Measurements from ENCODE around the gene FARS2.

Gene FARS2

DNA sequence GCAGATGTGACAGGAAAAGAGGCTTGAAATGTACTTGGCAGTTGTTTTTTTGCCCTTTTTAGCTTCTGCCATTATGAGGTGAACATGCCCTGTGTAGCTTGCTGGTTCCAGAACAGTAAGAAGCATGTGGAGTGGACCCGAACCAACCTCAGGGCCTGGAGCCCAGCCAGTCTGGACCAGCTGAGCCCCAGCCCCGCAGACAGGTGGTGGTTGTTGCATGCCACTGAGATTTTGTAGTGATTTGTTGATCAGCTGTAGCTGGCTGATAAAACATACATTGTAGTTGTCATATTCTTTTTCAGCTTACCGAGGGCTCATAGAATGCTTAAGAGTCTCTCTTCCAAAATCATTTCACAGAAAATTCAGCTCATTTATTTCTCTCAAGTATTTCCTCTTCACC lies 182.2 kb downstream of the FARS2 start:
- Histone ChIP-seq H3K9me3 (ENCODE audit: low read length) (no peaks in the 10 kb centered on the region), H3K36me3 (ENCODE audit: insufficient read depth, low read length) (no peaks in the 10 kb centered on the region), H3K4me3 (ENCODE audit: low read length) (no peak overlapping the region), H3K27me3 (ENCODE audit: insufficient read depth, low read length) (no peaks in the 10 kb centered on the region), H3K4me1 (ENCODE audit: insufficient read depth, low read length) (no peaks in the 10 kb centered on the region), H2AFZ (ENCODE audit: low read depth, low read length) (no peak overlapping the region)

DNA sequence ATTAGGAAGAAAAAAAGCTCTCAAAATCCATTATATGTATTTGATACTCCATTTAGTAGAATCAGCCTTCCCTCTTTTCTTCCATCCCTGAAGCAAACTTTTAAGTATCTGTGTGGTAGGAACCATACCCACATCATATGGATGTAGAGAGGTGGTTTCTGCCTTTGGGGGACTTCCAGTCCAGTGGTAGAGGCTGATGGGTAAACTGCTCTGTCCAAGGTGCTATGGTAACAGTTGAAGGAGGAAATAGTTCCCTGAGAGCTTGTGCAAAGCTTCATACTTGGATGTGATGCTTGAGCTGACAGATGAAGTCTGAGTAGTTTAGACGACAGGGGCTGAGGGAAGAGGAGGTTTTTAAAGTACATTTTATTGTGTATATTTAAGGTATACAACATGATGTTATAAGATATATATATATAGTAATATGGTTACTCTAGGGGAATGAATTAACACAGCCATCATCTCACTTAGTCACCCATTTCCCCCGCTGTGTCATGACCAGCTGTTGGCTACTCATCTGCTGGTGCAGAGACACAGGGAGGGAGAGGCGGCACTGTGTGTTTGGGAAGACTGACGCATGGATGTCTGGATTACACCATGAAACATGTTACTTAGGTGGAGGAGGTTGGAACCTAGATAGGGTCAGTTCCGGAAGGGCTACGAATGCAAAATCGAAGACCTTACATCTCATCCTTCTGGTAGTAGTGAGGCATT lies 185.2 kb downstream of the FARS2 start:
- Histone ChIP-seq H3K4me3 (ENCODE audit: low read length) (no peak overlapping the region), H3K9me3 (ENCODE audit: low read length) (no peaks in the 10 kb centered on the region), H3K36me3 (ENCODE audit: insufficient read depth, low read length) (no peaks in the 10 kb centered on the region), H2AFZ (ENCODE audit: low read depth, low read length) (no peak overlapping the region), H3K27me3 (ENCODE audit: insufficient read depth, low read length) (no peaks in the 10 kb centered on the region), H3K4me1 (ENCODE audit: insufficient read depth, low read length) (no peaks in the 10 kb centered on the region)

DNA sequence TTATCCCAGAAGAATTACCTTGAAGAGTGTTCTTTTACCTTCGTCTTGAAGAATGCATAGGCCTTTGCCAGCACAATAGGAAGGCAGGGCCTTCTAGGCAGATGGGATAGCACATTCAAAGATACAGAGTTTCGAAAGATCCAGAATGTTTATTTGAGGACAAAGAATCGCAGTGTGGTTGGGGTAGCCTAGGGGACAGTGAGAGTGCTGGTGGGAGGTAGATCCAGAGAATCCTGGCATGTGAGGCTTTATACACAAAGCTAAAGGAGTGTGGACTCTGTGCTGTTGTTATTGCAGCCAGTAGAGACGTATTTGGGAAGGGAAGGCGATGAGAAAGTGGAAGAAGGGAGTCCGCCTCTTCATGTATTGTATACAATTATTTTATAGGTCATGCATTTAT lies 186.6 kb downstream of the FARS2 start:
- no peaks in the 10 kb centered on the region for H3K4me1 ChIP-seq (ENCODE audit: insufficient read depth, low read length)
- no peak overlapping the region for H3K4me3 ChIP-seq (ENCODE audit: low read length)
- no peaks in the 10 kb centered on the region for H3K36me3 ChIP-seq (ENCODE audit: insufficient read depth, low read length)
- H2AFZ ChIP-seq (ENCODE audit: low read depth, low read length), result no peak overlapping the region
- H3K9me3 ChIP-seq (ENCODE audit: low read length), result no peaks in the 10 kb centered on the region
- H3K27me3 ChIP-seq (ENCODE audit: insufficient read depth, low read length), result no peaks in the 10 kb centered on the region

DNA sequence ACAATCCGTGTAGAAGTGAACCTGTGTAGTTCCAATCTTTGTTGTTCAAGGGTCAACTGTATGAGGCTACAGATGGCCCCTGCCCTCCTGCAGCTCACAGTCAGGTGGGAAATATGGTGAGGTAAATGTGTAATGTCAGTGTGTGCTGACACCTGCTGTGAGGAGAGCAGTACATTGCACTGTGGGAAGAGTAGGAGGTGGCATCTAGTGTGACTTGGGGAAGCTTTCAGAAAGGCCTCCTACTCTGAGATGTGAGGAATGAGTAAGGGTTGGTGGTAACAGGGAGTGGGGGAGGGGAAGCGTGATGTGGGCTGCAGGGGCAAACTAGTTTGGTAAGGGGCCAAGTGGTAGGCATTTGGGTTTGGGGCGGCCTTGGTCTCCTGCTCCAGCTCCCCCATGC lies 188.8 kb downstream of the FARS2 start:
- no peaks in the 10 kb centered on the region for H3K27me3 ChIP-seq (ENCODE audit: insufficient read depth, low read length)
- no peaks in the 10 kb centered on the region for H3K36me3 ChIP-seq (ENCODE audit: insufficient read depth, low read length)

DNA sequence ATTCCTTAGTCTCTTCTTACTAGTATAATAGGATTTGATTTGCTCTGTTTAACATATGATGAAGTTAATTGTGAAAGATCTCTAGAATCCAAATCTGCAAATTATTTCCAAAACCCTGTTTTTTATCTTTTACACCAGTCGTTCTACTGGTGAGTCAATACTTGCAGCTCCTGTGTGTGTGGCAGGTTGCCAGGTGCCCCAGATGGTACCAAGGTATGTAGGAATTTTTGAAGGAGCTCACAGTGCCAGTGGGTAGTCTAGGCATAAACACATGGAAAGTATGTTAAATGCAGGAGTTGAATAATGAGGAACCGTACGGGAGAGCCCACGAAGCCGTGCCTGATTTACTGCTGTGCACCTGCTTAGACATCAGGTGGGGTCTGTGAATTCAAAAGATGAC lies 192.2 kb downstream of the FARS2 start:
- Histone ChIP-seq H3K4me1 (ENCODE audit: insufficient read depth, low read length) (no peaks in the 10 kb centered on the region), H3K27me3 (ENCODE audit: insufficient read depth, low read length) (no peaks in the 10 kb centered on the region), H2AFZ (ENCODE audit: low read depth, low read length) (no peak overlapping the region), H3K36me3 (ENCODE audit: insufficient read depth, low read length) (no peaks in the 10 kb centered on the region), H3K9me3 (ENCODE audit: low read length) (no peaks in the 10 kb centered on the region), H3K4me3 (ENCODE audit: low read length) (no peak overlapping the region)

More for the DNA sequence above, 188.8 kb downstream of the FARS2 start:
- no peak overlapping the region for H3K4me3 ChIP-seq (ENCODE audit: low read length)
- H3K4me1 ChIP-seq (ENCODE audit: insufficient read depth, low read length), result no peaks in the 10 kb centered on the region
- H3K9me3 ChIP-seq (ENCODE audit: low read length), result no peaks in the 10 kb centered on the region
- no peak overlapping the region for H2AFZ ChIP-seq (ENCODE audit: low read depth, low read length)

DNA sequence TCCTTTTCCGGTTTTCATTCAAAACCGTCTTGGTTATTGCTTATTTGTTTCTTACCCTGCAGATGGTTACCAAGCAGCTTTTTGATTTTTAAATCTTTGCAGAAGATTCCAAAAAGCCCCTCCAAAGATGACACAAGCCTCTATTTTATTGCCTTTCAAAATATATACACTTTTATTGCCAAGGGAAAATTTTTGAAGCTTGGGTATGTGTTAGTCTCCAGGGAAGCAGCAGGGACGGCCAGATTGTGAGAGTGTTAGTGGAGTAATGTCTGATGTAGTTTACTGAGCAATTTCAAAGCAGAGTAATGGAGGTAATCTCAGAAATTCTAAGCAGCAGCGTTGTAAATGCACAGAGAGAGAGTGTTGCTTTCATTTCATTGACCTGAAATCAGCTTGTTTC lies 193.8 kb downstream of the FARS2 start:
- Histone ChIP-seq H2AFZ (ENCODE audit: low read depth, low read length) (no peak overlapping the region), H3K4me1 (ENCODE audit: insufficient read depth, low read length) (peaks cover 8% of the 10 kb centered on the region), H3K36me3 (ENCODE audit: insufficient read depth, low read length) (no peaks in the 10 kb centered on the region), H3K9me3 (ENCODE audit: low read length) (no peaks in the 10 kb centered on the region), H3K27me3 (ENCODE audit: insufficient read depth, low read length) (no peaks in the 10 kb centered on the region), H3K4me3 (ENCODE audit: low read length) (no peak overlapping the region)

DNA sequence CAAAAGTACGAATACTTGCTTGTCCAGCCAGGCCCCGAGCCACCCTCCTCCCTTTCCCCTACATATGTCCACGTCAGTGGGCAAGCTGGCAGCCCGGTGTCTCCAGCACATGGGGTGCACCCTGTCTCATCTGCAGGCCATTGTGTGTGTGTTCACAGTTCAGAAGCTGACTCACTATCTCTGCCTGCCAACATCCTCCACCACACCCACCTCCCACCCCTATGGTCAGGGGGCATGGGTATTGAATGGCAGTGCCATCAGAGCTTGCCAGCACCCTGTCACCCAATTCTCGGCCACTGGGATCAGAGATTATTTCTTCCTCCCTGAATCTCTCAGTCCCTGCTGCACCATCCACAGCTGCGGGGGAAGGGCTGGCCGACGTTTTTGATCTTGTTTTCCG lies 195.7 kb downstream of the FARS2 start:
- Histone ChIP-seq H3K4me3 (ENCODE audit: low read length) (no peak overlapping the region), H3K4me1 (ENCODE audit: insufficient read depth, low read length) (peaks cover 8% of the 10 kb centered on the region)

DNA sequence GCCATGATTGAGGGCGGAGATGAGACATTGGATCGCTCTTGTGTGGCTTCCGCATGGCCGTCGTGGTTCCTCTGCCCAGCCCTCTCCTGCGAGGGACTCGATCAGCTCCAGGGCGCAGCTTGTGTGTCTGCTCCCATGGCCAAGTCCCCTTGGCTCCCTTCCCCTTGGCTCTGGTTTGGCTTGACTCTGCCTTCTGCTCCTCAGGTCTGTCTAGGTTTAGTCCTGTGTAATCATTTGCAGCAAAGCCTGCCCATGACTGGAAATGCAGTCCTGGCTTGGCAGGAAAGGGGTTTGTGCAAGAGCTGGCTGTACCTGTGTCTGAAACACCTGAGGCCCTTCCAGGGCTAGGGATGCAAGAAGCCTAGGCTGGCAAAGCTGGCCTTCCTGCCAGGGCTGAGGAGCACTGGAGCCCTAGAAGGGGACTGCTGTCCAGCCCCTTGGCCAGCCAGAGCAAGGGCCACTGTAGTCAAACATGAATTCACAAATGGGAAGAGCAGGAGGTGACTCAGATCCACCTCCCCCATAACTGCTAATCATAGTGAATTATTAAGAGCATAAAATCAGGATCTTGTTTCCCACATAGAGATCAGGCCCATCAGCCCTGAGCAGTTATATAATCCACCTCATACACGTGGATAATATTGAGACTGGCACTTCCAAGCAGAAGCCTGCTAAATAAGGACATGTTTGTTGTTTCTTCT lies 196.8 kb downstream of the FARS2 start:
- H3K36me3 ChIP-seq (ENCODE audit: insufficient read depth, low read length), result no peaks in the 10 kb centered on the region
- no peaks in the 10 kb centered on the region for H3K27me3 ChIP-seq (ENCODE audit: insufficient read depth, low read length)
- H3K9me3 ChIP-seq (ENCODE audit: low read length), result no peaks in the 10 kb centered on the region
- no peak overlapping the region for H2AFZ ChIP-seq (ENCODE audit: low read depth, low read length)
- peaks cover 17% of the 10 kb centered on the region for H3K4me1 ChIP-seq (ENCODE audit: insufficient read depth, low read length)
- H3K4me3 ChIP-seq (ENCODE audit: low read length), result no peak overlapping the region

More for the DNA sequence above, 195.7 kb downstream of the FARS2 start:
- Histone ChIP-seq H2AFZ (ENCODE audit: low read depth, low read length) (no peak overlapping the region), H3K9me3 (ENCODE audit: low read length) (no peaks in the 10 kb centered on the region), H3K36me3 (ENCODE audit: insufficient read depth, low read length) (no peaks in the 10 kb centered on the region), H3K27me3 (ENCODE audit: insufficient read depth, low read length) (no peaks in the 10 kb centered on the region)

DNA sequence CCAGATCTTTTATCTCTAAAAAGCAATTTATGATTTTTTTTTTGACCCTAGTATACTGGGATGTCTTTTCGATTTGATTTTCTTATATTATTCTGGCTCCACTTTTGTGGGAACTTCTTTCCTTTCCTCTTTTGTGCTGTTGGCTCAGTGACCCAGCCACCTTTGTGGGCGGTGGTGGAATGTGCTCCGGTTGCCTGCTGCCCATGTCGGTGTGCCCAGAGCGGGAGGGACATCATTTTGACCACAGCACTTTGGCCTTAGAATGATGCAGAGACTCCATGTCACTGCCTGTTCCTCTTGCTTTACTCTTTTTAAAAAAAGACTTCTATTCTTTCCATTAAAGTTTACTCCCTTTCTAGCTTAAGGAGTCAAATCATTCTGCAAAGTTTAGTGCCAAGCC lies 198.0 kb downstream of the FARS2 start:
- no peak overlapping the region for H2AFZ ChIP-seq (ENCODE audit: low read depth, low read length)
- no peaks in the 10 kb centered on the region for H3K9me3 ChIP-seq (ENCODE audit: low read length)
- peaks cover 26% of the 10 kb centered on the region for H3K4me1 ChIP-seq (ENCODE audit: insufficient read depth, low read length)
- no peak overlapping the region for H3K4me3 ChIP-seq (ENCODE audit: low read length)
- no peaks in the 10 kb centered on the region for H3K27me3 ChIP-seq (ENCODE audit: insufficient read depth, low read length)
- no peaks in the 10 kb centered on the region for H3K36me3 ChIP-seq (ENCODE audit: insufficient read depth, low read length)

DNA sequence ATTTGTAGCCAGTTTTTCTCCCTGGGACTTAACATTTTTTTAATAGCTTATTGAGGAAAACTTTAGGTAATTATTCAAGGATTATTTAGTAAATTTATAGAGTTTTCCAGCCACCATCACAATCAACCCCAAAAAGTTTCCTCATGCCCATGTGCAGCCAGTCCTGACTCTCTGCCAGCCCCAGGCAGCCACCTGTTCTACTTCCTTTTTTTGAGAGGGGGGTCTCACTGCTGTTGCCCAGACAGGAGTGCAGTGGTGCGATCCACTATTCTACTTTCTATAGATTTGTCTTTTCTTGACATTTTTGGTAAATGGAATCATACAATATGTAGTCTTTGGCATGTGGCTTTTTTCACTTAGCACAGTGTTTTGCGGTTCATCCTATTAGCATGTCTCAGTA lies 200.1 kb downstream of the FARS2 start:
- Histone ChIP-seq H3K9me3 (ENCODE audit: low read length) (no peaks in the 10 kb centered on the region), H2AFZ (ENCODE audit: low read depth, low read length) (no peak overlapping the region), H3K36me3 (ENCODE audit: insufficient read depth, low read length) (no peaks in the 10 kb centered on the region), H3K27me3 (ENCODE audit: insufficient read depth, low read length) (no peaks in the 10 kb centered on the region), H3K4me3 (ENCODE audit: low read length) (no peak overlapping the region), H3K4me1 (ENCODE audit: insufficient read depth, low read length) (peaks cover 26% of the 10 kb centered on the region)

DNA sequence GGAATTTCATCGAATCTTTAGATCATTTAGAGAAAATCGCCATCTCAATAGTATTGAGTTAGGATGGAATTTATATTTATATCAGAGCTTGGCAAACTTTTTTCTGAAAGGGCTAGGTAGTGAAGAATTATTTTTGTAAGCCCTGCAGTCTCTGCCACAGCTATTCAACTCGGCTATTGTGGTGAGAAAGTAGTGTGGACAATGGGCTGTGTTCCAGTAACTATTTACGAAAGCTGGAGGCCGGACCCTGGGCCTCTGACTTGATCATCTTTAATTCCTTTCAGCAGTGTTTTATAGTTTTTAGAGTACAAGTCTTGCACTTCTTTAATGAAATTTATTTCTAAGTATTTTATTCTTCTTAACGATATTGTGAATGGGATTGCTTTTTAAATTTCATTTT lies 201.5 kb downstream of the FARS2 start:
- no peaks in the 10 kb centered on the region for H3K27me3 ChIP-seq (ENCODE audit: insufficient read depth, low read length)
- no peak overlapping the region for H3K4me3 ChIP-seq (ENCODE audit: low read length)
- peaks cover 27% of the 10 kb centered on the region for H3K4me1 ChIP-seq (ENCODE audit: insufficient read depth, low read length)
- H3K36me3 ChIP-seq (ENCODE audit: insufficient read depth, low read length), result no peaks in the 10 kb centered on the region
- H3K9me3 ChIP-seq (ENCODE audit: low read length), result no peaks in the 10 kb centered on the region
- H2AFZ ChIP-seq (ENCODE audit: low read depth, low read length), result peak overlapping the region; percentile 44

DNA sequence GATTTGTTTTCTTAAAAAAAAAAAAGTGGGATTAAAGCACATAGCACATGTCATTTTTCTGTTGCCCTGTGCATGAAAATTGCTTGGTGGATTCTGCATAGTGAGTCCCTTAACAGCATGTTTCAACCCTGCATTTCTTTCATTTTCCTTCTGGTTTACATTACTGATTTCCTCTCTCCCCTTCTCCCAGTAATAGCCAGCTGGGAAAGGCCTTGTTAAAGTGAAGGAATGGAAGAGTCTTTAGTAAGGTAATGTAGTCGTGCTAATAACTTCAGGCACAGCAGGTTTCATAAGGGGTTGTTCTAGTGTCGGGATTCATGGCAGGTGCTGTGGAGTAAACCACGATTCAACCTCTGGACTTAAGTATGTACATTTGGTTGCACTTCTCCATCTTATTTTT lies 202.4 kb downstream of the FARS2 start:
- no peak overlapping the region for H3K4me3 ChIP-seq (ENCODE audit: low read length)
- H3K27me3 ChIP-seq (ENCODE audit: insufficient read depth, low read length), result no peaks in the 10 kb centered on the region
- no peak overlapping the region for H2AFZ ChIP-seq (ENCODE audit: low read depth, low read length)
- peaks cover 34% of the 10 kb centered on the region for H3K4me1 ChIP-seq (ENCODE audit: insufficient read depth, low read length)
- no peaks in the 10 kb centered on the region for H3K9me3 ChIP-seq (ENCODE audit: low read length)
- H3K36me3 ChIP-seq (ENCODE audit: insufficient read depth, low read length), result no peaks in the 10 kb centered on the region

DNA sequence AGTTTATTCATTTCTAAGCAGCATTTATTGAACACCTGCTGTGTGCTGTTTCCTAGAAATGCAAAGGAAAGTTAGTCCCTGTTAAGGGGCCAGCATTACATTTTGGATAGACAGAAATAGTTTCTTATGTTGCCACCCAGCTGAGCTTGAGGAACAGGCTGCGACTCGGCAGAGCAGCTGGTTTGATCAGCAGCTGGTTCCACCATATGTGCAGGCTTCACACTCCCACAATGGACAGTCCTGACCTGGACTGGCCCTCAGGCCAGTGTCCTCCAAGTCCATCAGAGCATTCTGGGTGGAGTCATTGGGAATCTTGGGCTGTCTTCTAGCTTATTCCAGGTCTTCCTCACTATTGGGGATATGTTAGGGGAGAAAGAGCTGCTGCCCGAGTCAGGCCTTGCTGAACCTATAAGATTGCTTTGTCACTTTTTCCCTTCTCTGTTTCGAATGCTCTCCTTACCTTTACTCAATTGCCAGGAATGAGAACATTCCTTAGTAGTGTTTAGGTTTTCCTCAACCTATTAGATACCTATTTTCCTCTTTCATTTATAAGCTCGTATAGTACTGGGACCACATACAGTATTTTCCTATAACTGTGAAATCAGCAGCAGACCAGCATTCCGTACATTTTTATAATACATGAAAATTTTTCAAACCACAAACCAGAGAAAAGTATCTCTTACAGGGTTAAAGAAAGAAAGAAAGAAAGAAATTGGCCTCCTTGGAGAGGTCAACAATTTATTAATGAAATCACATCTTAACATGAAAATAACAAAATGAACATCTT lies 203.0 kb downstream of the FARS2 start:
- H3K4me3 ChIP-seq (ENCODE audit: low read length), result no peak overlapping the region
- peaks cover 38% of the 10 kb centered on the region for H3K4me1 ChIP-seq (ENCODE audit: insufficient read depth, low read length)
- H2AFZ ChIP-seq (ENCODE audit: low read depth, low read length), result no peak overlapping the region
- H3K36me3 ChIP-seq (ENCODE audit: insufficient read depth, low read length), result no peaks in the 10 kb centered on the region
- no peaks in the 10 kb centered on the region for H3K9me3 ChIP-seq (ENCODE audit: low read length)
- no peaks in the 10 kb centered on the region for H3K27me3 ChIP-seq (ENCODE audit: insufficient read depth, low read length)

All from neuron (in vitro differentiated cells).